GM18505 (cell line): ENCODE data around the gene MGA.

Experiments used
- ATAC-seq: cut with Tn5 transposase; IDR thresholded peaks from one replicate; pipeline ENCODE4 v1.9.1; 2021; ENCODE audit not compliant: unreplicated experiment
- POLR2A ChIP-seq: IDR thresholded peaks from 4 replicates; pipeline ENCODE4 v1.6.1; 2011; ENCODE audit warnings: borderline replicate concordance; ENCODE audit not compliant: insufficient read depth, insufficient read length; ENCODE audit errors: extremely low read depth

Gene MGA

DNA sequence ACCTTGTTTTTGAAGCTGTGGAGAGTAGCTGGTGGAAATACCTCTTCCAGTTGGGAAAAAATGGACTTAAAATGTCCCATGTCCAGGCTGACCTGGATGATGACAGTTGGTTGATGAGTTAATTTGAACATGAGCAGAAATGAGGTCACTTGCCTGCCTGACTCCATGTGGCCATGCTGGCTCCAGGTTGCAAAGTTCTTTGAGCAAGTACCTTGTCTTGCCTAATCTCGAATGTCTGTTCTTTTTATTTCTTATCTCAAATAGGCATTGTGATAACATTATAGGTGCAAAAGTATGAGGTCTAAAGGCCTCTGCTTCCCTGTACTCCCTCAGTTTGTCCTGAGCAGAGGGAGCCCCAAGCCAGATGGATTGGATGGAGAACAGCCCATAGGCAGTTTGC lies 123.1 kb downstream of the MGA start:
- ATAC-seq = no peak
- TF ChIP-seq POLR2A = no peak

DNA sequence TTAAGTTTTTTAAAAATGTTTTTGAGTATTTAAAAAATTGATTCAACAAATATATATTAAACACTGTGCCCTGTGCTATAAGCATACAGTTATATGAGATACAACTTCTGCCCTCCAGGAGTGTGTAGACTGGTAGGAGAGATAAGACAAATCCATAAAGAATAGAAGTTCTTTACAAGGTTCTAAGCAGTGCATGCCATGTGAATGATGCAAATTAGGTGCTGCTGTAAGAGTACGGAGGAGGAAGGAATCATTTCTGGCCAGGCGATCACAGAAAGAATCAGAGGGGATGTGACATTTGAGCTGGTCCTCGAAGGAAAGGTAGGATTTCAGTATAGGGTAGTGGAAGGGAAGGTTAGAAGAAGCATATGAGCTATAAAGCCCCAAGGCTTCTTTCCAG lies 128.1 kb downstream of the MGA start:
- ATAC-seq = no peak
- TF ChIP-seq POLR2A = no peak

DNA sequence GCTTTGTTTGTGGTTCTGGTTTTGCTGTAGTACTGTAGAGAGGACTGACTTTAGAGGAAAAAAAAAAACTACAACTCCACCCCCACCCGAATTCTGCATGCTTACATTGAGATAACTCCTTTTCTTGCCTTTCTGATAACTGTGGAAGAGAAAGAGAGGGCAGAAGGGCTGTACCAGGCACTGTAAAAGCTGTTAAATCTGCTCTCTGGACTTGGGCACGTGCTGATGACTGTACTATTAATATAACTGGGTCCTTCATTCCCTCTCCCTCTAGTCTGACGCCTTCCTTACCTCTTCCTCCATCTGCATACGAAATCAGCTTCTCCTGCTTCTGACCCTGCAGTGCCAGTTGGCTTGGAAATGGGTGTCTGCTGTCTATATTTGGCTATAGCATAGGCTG lies 129.0 kb downstream of the MGA start:
- TF ChIP-seq POLR2A = no peak
- ATAC-seq = no peak

DNA sequence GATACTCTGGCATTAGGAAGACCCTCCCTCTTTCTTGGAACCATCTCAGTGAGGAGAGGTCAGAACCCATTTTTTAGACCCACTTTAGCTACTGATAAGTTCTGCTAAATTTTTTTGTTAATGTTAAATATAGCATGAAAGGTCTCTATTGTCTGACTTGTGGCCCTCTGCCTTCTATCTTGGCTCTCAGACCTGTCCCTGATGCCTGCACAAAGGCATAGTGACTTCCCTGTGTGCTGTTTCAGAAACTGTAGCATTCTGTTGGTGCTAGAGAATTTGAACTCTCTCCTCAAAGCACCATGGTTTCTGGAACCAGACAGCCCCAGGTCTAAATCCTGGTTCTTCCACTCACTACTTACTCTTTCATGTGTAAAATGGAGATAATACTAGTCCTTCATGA lies 129.5 kb downstream of the MGA start:
- no peak for TF ChIP-seq POLR2A
- no peak for ATAC-seq

DNA sequence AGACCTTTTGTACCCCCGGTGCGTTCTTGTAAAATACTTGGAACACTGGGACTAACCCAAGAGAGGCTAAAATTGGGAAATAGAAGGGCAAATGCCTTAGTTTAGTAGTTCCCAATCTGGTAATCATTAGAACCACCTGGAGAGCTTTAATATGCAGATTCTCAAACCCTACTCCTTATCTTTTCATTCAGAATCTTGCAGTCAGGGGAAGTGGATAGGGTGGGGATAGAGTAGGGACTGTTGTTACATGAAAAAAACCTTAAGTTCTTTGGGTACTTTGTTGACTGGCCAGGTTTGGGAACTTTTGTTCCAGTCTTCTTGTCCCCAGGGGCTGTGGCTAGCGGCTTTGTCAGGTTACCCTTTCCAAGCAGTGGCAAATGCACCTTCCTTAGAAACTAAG lies 130.0 kb downstream of the MGA start:
- no peak for TF ChIP-seq POLR2A

DNA sequence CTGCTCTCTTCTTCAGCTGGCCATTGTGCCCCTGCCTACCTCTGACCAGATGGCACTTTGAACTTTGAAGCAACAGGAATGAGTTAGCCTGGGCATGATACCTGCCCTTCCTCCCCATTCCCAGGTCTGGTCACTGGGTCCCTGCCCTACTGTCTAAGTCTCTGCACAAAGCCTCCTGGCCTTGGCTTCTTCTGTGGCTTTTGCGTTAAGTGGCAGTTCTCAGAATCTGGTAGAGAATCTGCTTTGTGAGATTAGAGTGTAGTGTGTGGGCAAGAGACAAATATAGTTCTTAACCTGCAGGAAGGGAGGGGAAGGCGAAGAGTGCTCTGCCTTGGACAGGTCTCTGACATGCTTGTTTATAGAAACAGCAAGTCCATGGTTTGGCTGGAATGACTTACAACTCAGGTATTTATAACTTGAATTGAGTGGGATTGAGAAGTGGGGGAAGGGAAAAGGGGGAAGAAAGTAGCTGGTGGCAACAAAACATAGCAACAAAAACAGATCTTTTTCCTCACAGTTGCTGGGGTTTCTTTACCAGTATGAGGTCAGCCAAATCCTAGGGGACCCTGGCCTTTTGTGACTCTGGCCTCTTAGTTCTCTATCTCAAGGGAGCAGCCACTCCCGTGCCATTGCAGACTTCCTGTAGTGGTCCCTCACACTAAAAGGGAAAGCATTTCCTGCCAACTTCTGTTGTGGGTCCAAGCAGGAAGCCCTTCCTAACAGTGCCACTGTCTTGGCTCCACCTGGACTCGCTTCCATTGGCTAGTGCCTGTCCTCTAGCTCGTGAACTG lies 130.7 kb downstream of the MGA start:
- ATAC-seq = no peak

More for the DNA sequence above, 130.0 kb downstream of the MGA start:
- ATAC-seq = no peak

DNA sequence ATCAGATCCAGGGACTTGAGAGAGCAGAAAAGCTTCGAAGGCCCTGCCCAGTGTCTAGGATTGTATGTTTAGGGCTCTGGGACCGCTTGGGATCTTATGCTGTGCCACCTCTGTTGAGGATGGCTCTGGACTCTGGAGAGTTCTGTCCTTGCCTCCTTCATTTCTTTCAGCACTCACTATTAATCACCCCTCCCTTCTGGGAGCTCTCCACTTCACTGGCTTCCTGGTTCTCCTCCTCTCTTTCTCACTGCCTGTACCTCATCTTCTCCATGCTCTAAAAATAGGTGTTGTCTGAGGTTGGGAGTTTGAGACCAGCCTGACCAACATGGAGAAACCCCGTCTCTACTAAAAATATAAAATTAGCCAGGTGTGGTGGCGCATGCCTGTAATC lies 131.3 kb downstream of the MGA start:
- no peak for TF ChIP-seq POLR2A
- ATAC-seq = no peak

More for the DNA sequence above, 130.7 kb downstream of the MGA start:
- no peak for TF ChIP-seq POLR2A

DNA sequence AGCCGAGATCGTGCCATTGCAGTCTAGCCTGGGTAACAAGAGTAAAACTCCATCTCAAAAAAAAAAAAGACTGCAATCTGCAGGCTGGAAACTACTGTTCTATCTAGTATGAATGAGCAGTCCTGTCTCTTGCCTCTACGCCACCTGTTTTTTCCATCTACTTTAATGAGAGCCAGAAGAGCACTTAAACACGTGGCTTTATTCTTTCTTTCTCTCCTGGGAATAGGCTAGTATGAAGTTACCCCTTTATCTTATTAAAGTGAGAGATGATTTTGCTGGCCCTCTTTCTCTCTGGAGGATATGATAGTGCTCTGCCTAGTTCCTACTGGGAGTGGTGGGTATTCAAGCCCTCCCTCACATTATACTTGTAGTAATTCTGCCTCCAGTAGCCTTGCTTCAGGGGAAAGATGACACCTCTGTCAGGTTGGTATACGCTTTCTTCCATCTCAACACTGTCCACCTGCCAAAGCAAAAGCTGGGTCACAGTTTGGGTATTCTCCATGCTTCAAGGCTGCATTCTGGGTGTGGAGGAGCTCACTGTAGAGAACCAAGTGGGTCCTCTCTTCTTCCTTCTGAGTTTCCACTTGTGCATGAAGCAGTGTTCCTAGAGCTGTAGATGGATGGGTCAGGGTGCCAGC lies 131.9 kb downstream of the MGA start:
- ATAC-seq = no peak

DNA sequence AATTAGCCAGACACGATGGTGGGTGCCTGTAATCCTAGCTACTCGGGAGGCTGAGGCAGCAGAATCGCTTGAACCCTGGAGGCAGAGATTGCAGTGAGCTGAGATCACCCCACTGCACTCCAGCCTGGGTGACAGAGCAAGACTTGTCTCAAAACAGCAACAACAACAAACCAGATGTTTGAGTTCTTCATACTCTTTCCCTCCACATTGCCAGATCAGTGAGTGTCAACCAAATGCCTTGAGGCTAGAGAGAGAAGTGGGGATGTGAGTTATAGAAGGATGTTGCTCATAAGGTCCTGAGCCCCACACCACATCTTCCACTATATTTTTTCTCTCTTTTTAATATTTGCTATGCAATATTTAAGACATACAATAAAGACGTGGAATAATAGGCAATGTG lies 133.9 kb downstream of the MGA start:
- no peak for ATAC-seq
- no peak for TF ChIP-seq POLR2A

More for the DNA sequence above, 131.9 kb downstream of the MGA start:
- TF ChIP-seq POLR2A = no peak

DNA sequence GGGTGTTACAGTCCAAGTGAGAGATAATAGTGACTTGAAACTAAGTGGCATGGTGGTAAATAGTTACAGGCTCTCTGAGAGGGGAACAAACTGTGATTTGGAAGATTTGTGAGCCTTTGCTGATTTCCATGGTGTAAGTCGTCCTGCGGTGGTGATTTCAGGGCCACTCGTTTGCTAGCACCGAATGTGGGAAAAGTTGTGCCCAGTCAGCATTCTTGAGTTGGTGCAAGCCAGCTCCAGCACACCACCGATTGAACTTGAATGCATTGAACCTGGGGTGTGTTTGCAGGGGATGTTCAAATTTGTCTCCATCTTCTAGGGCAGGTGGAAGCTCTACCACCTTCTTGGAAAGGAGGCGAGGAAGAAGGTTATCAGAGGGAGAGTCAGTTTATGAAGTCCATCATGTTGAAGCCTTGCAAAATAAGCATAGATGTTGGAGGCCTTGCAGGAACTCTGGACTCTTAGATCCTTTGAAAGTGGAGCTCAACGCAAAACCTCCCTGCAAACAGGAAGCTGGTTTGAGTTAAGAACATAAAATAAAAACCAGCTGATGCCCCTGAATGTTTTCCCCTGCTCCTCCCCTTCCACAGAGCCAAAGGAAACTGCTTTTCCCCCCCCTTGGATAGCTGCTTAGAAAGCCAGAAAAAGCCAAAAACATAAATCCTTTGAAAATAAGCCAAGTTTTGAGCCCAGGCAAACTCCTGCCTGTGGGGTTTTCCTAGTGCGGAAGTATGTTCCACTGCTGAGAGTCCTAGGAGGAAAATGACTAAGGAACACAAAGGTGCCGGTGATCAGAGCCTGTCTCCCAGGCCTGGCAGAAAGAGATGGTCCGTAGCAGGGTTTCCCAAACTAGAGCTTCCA lies 136.0 kb downstream of the MGA start:
- no peak for ATAC-seq
- TF ChIP-seq POLR2A = no peak

DNA sequence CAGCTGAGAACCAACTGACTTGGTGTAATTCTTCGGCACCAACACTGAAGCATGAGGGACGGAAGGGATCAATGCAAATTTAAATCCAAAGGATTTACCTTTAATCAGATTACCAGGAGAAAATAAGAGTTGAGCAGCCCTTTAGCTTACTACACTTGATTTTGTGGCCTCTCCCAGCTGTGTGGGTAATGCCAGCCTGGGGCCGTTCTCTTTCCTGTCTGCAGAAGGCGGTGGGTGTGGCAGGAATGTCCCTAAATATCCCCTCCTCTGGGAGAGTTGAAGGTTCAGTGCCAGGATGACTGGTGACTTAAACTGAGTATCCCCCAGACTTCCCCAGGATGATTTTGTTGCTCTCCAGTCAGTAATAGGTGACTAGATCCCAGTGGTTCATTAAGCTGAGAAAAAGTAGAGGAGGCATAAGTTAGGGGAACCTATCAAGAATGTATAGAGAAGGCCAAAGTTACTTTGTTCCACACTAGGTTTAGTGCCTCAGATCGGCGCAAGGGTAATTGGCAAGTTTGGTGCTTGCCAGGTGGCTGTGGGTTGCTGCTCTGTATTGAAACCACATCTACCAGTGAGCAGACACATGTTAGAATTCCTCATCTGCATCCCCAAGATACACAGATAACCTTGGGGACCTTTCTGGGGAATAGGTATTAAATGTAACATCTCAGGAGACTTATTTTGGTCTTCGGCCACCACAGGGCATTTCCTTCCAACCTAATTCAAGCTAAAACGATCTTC lies 137.2 kb downstream of the MGA start:
- no peak for ATAC-seq
- TF ChIP-seq POLR2A = no peak

DNA sequence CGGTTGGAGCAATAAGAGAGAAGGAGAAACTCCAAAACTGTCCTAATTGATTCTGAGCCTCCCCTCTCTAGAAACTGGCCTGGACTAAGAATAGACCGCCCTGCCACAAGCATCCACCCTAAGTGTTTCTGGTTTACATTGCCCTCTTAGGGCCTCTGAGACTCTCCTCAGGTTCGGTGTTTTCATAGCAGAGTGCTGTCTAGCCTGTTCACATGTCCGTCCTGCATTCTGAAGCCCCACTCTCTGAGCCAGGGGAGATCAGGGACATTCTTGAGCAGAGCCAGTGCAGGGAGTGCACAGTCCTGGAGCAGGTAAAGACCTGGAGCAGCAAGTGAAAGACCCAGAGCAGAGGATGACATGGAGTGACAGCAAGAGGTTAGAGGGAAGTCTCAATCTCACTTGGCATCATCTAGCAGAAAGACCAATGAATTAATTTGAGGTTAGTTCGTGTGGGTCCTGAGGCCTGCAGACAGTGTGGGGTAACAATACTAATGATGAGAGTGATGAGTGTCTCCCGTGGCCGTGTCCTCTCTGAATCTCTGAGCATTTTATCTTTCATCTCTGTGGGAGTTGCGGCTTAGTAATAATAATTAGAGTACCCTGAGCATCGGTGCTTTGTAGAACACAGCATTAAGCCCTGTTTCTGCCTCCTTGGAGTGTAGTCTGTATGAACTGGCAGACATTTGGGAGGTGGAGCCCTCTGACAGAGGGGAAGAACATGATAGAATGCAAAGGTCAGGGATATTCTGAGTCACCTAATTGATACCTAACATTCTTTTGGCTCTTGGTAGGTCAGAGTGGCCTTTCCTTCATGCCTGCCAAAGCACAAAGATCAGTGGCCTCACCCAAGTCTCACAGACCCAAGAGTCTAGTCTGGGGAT lies 138.6 kb downstream of the MGA start:
- no peak for ATAC-seq
- TF ChIP-seq POLR2A = no peak
